ENCODE measurements around the gene VEPH1. TPM values are rescaled to one million over a fixed set of nuclear protein-coding genes. Genes with fewer than 3 reads are reported as not detected.

Gene VEPH1
- total RNA-seq, 1 experiment from 2014 or later, result 0.51 TPM

- Histone ChIP-seq H3K4me3 (ENCODE audit: low read depth in 2 of 2, low read length in 2 of 2) (no peak overlapping the region), H3K36me3 (ENCODE audit: control insufficient read depth, insufficient read depth, low read length) (no peaks in the 10 kb centered on the region), H3K9me3 (ENCODE audit: control insufficient read depth, insufficient read depth, low read depth, low read length) (no peaks in the 10 kb centered on the region), H3K4me1 (ENCODE audit: control insufficient read depth, insufficient read depth, low read length) (no peaks in the 10 kb centered on the region), H3K27ac (ENCODE audit: low read length) (no peak overlapping the region), H3K27me3 (ENCODE audit: control insufficient read depth, insufficient read depth, low read length) (0 out of 2 replicates have a peak, but pooled peaks cover 3% of the 10 kb centered on the region)
- DNase-seq (ENCODE audit: low read depth, low spot score) (no peak), ATAC-seq (no peak)
- in situ Hi-C loops (cut with HindIII; ENCODE audit: low pct_unique_long_range_greater_than_20kb, low sequenced_read_pairs) (no loop called here), intact Hi-C loops (cut with micrococcal nuclease; ENCODE audit: unreplicated experiment) (no loop called here)
- TF ChIP-seq REST (IDR thresholded peaks at IDR 0.05; ENCODE audit: insufficient read depth in 1 of 2, low read depth in 2 of 2, low read length in 1 of 2) (no peak), POLR2AphosphoS5 (IDR thresholded peaks at IDR 0.05; ENCODE audit: low read depth, low read length) (no peak), SIN3A (IDR thresholded peaks at IDR 0.05; ENCODE audit: borderline replicate concordance, insufficient read depth, low read depth, low read length) (no peak), TCF7L2 (IDR thresholded peaks at IDR 0.05; ENCODE audit: low read depth, low read length) (no peak)
- TF ChIP-seq, protein P1, sequence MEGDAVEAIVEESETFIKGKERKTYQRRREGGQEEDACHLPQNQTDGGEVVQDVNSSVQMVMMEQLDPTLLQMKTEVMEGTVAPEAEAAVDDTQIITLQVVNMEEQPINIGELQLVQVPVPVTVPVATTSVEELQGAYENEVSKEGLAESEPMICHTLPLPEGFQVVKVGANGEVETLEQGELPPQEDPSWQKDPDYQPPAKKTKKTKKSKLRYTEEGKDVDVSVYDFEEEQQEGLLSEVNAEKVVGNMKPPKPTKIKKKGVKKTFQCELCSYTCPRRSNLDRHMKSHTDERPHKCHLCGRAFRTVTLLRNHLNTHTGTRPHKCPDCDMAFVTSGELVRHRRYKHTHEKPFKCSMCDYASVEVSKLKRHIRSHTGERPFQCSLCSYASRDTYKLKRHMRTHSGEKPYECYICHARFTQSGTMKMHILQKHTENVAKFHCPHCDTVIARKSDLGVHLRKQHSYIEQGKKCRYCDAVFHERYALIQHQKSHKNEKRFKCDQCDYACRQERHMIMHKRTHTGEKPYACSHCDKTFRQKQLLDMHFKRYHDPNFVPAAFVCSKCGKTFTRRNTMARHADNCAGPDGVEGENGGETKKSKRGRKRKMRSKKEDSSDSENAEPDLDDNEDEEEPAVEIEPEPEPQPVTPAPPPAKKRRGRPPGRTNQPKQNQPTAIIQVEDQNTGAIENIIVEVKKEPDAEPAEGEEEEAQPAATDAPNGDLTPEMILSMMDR (IDR thresholded peaks at IDR 0.05), result no peak
- ChIA-PET POLR2A (interaction anchor here (0.6 kb wide), 1 partner anchor 38 kb away, joined by 3 read pairs; no protein-coding TSS in a partner anchor), CTCF (no interaction called here)
- no TSS peak for BruUV-seq (replicated peaks)
Observed at GRCh38 chr3:157294953-157295352, 208.3 kb downstream of the VEPH1 start.

GRCh38 chr3:157294491-157294890, 208.7 kb downstream of the VEPH1 start:
- Histone ChIP-seq H3K9me3 (ENCODE audit: control insufficient read depth, insufficient read depth, low read depth, low read length) (no peaks in the 10 kb centered on the region), H3K27ac (ENCODE audit: low read length) (no peak overlapping the region), H3K27me3 (ENCODE audit: control insufficient read depth, insufficient read depth, low read length) (0 out of 2 replicates have a peak, but pooled peaks cover 3% of the 10 kb centered on the region), H3K4me3 (ENCODE audit: low read depth in 2 of 2, low read length in 2 of 2) (no peak overlapping the region), H3K4me1 (ENCODE audit: control insufficient read depth, insufficient read depth, low read length) (no peaks in the 10 kb centered on the region), H3K36me3 (ENCODE audit: control insufficient read depth, insufficient read depth, low read length) (no peaks in the 10 kb centered on the region)
- TF ChIP-seq, protein P1 (IDR thresholded peaks at IDR 0.05), result no peak
- TF ChIP-seq TCF7L2 (IDR thresholded peaks at IDR 0.05; ENCODE audit: low read depth, low read length) (no peak), REST (IDR thresholded peaks at IDR 0.05; ENCODE audit: insufficient read depth in 1 of 2, low read depth in 2 of 2, low read length in 1 of 2) (no peak), POLR2AphosphoS5 (IDR thresholded peaks at IDR 0.05; ENCODE audit: low read depth, low read length) (no peak), SIN3A (IDR thresholded peaks at IDR 0.05; ENCODE audit: borderline replicate concordance, insufficient read depth, low read depth, low read length) (no peak)
- no TSS peak for BruUV-seq (replicated peaks)
- intact Hi-C loops (cut with micrococcal nuclease; ENCODE audit: unreplicated experiment) (no loop called here), in situ Hi-C loops (cut with HindIII; ENCODE audit: low pct_unique_long_range_greater_than_20kb, low sequenced_read_pairs) (no loop called here)
- ChIA-PET POLR2A (interaction anchor here (0.6 kb wide), 1 partner anchor 37 kb away, joined by 3 read pairs; no protein-coding TSS in a partner anchor), CTCF (no interaction called here)
- ATAC-seq, result no peak
- no peak for DNase-seq (ENCODE audit: low read depth, low spot score)
